Posterior vena cava (tissue), 2 donors: ENCODE results near the gene PIAS4. TPM values are rescaled to one million over a fixed set of nuclear protein-coding genes. Genes with fewer than 3 reads are reported as not detected.
"Not testable (repeated sequence)": the region's sequence is repeated elsewhere in the genome, so short reads cannot be mapped to it uniquely, and the experiment has no call there.

Experiments used
- DNase-seq: peaks from one replicate; pipeline ENCODE4 v3.0.0-alpha.2; 2020; ENCODE audit warnings: low spot score
- intact Hi-C, 2 donors: fragments of 100-400 bp; cut with DNase I; formaldehyde crosslinking; loops; one replicate each; pipeline versions ENCODE4 v1.14.1 to v1.14.2; 2022 to 2023
- long read RNA-seq, 2 donors: library from polyadenylated mRNA; unstranded; transcript quantifications; one replicate each; pipeline ENCODE4 v2.0.0, GENCODE V29; 2020 to 2021
- total RNA-seq, 2 donors: library from RNA; stranded (reverse); fragmentation: NEBNext Ultra II Directional; extraction: Animal tissue kit (Norgen Biotek cat#: 25700); gene quantifications; one replicate each; pipeline ENCODE4 v1.2.1, GENCODE V29; 2021
- donor health status: DM: yes; HTN: yes; CAD: no.
- donor health status: DM: yes; HTN: yes; CAD: no.

PIAS4 gene, protein sequence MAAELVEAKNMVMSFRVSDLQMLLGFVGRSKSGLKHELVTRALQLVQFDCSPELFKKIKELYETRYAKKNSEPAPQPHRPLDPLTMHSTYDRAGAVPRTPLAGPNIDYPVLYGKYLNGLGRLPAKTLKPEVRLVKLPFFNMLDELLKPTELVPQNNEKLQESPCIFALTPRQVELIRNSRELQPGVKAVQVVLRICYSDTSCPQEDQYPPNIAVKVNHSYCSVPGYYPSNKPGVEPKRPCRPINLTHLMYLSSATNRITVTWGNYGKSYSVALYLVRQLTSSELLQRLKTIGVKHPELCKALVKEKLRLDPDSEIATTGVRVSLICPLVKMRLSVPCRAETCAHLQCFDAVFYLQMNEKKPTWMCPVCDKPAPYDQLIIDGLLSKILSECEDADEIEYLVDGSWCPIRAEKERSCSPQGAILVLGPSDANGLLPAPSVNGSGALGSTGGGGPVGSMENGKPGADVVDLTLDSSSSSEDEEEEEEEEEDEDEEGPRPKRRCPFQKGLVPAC
- 10 to 100 TPM; 14.4 to 16.1 TPM for total RNA-seq
- long read RNA-seq, donor 1, transcript PIAS4-201 (11 exons, 3,159 nt) = major isoform, 8 of 10 reads
- long read RNA-seq, donor 1, partial matches to known transcripts = 0 of 10 reads
- long read RNA-seq, donor 1, other reads (novel, unspliced or antisense) = 2 of 10 reads
- long read RNA-seq, donor 2, transcript PIAS4-201 (11 exons, 3,159 nt) = major isoform, 56 of 81 reads
- long read RNA-seq, donor 2, partial matches to known transcripts = 14 of 81 reads
- long read RNA-seq, donor 2, other reads (novel, unspliced or antisense) = 11 of 81 reads

DNA sequence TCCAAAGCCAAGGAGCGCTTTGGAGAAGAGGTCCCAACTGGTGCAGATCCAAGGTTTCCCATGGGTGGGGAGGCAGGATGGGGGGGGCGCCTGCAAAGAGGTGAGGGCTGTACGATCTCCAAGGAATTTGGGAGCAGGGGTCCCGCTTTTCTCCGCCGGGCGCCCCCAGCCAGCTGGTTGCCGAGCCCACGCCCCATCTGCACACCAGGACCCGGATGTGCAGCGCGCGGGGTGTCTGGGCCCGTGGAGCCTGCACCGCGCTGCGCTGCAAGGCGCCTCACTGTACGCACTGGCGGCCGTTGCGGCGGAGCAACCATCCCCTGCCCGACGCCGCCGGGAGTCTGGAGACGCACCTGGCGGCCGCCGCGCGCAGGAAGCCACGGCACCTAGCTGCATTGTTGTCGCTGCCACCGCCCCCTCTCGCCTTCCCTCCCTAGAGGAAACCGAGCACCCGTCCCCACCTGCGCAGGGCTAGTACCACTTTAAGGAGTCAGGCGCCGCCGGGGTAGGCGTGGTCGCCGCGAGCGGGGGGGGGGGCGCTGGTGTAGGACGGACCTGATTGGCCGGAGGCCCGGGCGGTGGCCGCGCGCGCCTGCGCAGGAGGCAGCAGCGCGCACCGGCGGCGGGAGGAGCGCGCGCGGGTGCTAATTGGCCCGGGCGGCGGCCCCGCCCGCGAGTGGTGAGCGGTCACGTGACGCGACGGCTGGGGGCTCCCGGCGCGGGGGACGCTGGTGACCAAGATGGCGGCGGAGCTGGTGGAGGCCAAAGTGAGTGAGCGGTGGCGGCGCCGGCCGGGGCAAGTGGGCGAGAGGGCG lies at the start of gene PIAS4:
Gene PIAS4, plus strand, starts transcription at position 716 of the 815 bp plus-strand sequence. Its CDS starts 25 bp downstream, at position 741.
- intact Hi-C loops = no loop called here

DNA sequence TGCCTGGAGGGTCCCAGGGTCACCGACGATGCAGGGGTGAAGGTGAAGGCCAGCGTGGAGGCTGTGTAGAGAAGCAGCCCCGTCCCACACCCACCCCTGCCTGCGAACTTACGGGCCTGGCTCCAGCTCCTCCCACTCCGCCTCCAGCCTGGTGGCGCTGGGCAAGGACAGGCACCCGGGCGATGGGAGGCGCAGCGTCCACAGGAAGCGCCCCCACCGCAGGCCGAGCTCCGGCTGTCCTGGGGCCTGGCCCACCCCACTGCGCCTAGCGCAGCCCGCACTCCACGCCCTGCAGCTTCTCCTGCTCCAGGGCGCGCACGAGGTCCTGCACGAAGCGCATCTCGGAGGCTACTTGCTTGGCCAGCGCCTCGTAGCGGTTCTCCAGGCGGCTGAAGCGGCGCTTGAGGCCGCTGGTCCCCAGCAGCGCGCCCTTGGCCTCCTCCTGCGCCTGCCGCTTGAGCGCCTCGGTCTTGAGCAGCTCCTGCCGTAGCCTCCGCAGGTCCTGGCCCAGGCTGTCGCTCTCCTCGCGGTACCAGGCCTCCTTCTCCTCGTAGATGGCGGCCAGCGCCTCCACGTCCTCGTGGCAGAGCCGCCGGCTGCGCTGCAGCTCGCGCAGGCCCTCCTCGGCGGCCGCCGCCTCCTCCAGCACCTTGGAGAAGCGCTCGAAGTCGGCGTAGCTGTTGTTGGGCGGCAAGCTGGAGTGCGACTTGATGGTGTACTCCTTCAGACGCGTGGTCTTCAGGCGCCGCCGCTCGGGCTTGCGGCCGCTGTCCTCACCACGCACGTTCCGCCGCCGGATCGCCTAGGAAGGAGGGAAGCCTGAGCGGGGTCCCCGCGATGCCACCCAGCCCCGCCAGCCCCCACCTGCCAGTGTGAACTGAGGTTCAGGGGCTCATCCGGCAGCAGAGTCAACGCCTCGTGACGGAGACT lies 48.4 kb upstream of the PIAS4 start:
- intact Hi-C loops = no loop called here
- no peak for DNase-seq

More for the DNA sequence above, at the start of gene PIAS4:
- DNase-seq = peak; percentile 98

DNA sequence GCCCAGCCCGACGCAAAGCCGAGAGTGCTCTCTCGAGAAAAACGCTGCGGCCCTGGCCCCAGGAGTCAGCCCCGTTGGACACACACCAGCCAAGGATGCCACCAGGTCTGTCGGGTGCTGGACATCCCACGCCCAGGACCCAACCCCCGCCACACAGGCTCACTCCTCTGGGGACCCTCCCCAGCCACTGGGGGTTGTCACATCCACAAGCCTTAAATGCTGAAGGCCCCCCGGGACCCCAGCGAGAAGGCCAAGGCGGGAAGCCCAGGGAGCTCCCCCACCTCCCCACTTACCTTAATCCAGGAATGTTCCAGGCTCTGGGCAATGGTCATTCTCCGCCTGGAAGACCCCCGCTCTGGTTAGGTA lies 47.8 kb upstream of the PIAS4 start:
- DNase-seq = no peak
- intact Hi-C loops = no loop called here

DNA sequence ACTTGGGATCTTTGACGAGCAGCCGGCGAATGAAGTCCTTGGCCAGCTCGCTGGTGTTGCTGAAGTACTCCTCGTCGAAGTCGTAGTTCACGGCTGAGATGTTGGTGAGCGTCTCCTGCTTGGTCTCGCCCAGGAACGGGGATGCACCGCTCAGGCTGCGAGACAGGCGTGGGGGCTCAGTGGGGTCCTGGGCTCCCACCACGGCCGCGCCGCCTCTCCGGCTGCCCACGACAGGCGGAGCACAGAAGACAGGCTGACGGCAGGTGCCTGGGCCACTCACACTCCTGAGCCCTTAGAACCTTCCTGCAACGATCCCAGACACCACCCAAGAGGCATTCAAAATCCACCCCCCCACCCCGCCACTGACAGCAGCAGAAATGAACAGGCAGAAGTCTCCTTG lies 46.5 kb upstream of the PIAS4 start:
- no peak for DNase-seq
- intact Hi-C loops = no loop called here

DNA sequence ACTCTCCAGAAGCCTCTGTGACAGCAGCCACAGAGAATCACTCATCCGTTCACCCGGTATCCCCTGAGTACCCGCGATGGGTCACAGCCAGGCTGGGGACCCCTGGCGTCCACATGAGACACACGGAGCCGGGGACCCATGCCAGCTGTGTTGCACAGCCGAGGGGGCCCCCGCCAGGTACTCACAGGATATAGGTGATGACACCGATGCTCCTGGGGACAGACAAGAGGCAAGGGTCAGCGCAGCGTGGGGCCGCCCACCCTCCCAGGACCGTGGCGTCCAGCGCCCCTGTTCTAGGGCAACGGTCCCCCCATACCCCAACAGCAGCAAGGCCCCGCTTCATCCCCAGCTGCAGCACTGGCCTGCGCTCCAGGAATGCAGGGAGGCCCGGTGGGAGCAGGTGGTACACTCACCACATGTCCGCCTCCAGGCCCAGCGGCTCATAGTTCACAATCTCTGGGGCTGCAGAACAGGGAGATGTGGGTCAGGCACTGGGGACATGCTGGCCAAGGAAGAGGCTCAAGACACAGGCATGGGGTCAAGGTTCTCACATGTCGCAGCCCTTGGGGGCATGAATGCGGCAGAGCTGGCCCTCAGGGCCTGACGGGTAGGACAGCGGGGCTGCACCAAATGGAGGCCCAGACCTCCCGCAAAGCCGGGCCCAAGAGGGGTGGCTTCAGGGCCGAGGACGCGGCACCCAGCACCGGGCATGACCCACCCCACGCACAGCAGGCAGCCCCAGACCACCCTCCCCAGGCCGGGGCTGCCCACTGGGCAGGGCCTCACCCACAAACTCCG lies 43.9 kb upstream of the PIAS4 start:
- DNase-seq = no peak
- intact Hi-C loops = no loop called here

DNA sequence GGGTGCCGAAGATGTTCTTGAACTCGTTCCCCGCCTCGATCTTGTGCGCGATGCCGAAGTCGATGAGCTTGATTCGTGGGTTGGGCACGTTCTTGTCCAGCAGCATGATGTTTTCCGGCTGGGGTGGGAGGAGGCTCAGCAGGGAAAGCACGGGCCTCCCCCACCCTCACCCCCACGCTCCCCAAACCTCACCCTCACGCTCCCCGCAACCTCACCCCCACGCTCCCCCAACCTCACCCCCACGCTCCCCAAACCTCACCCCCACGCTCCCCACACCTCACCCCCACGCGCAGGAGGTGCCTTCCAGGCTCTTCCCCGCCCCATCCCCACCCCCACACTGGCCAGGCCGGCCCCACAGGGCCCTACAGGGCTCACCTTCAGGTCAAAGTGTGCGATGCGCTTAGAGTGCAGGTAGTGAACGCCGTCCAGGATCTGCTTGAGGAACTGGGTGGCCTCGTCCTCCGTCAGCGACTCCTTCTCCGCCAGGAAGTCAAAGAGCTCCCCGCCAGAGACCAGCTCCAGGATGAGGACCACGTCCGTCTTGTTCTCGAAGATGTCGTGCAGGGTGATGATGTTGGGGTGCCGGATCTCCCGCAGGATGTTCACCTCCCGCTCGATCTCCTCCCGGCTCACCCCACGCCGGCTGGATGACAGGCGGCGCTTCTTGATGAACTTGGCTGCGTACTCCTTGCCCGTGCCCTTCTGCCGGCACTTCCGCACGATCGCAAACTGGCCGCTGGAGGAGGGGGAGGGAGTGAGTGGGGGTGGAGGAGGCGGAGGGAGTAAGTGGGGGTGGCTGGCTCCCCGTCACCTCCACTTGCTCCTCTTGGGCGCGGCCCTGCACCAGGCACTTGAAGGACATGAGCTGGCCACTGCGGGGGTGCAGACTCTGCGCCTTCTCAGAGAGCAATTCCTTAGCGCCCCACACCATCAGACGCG lies 43.0 kb upstream of the PIAS4 start:
- intact Hi-C loops = no loop called here
- no peak for DNase-seq

DNA sequence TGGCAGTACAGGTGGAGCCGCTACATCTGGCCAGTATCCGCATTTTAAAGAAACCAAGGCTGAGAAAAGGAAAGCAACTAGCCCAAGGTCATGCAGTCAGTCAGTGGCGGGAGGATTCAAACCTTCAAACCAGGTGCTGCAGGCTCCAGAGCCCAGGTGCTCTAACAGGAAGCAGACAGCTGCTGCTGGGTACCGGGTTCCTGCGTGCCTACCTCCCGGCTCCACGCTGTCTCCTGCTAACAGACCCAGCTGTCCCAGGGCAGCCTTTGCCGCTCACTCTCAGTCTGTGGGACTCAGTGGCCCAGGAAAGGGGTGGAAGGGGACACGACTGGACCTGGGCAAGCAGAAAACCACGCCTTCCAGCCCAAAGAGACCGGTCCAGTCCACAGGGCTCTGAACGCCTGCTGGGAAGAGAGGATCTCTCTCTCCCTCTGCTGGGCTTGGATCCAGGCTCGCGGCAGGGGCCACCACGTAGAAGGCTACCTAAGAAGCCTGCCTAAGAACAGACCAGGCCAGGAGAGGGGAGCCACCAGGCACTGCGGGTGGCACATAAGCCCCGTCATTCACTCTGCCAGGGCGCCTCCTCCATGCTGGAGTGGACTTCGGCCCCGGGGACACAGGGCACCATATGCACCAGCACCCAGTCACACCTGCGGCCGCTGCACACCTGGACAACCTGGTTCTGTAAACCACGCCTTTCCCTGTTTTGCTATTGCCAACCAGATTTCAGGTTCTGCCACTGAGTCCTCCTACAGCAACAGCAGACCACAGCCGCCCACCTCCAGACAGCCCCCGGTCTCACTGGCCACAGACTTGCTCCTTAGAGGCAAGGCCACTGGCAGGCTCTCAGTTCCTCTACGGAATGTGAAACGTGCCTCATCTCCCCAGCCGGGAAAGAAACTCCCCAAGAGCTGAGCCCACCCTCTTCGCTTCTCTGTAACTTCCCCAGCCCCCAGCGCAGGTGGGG lies 41.2 kb upstream of the PIAS4 start:
- no peak for DNase-seq
- intact Hi-C loops = no loop called here

DNA sequence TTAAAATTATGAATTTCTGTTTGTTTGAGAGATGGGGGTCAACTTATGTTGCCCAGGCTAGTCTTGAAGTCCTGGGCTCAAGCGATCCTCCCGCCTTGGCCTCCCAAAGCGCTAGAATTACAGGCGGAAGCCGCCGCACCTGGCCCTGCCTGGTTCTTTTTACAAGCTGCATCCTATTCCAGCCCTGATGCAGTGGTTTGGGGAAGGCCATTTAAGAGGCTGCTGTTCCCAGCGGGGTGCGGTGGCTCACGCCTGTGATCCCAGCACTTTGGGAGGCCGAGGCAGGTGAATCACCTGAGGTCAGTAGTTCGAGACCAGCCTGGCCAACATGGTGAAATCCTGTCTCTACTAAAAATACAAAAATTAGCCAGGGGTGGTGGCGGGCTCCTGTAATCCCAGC lies 39.6 kb upstream of the PIAS4 start:
- intact Hi-C loops, DNase-seq: not testable (repeated sequence)

DNA sequence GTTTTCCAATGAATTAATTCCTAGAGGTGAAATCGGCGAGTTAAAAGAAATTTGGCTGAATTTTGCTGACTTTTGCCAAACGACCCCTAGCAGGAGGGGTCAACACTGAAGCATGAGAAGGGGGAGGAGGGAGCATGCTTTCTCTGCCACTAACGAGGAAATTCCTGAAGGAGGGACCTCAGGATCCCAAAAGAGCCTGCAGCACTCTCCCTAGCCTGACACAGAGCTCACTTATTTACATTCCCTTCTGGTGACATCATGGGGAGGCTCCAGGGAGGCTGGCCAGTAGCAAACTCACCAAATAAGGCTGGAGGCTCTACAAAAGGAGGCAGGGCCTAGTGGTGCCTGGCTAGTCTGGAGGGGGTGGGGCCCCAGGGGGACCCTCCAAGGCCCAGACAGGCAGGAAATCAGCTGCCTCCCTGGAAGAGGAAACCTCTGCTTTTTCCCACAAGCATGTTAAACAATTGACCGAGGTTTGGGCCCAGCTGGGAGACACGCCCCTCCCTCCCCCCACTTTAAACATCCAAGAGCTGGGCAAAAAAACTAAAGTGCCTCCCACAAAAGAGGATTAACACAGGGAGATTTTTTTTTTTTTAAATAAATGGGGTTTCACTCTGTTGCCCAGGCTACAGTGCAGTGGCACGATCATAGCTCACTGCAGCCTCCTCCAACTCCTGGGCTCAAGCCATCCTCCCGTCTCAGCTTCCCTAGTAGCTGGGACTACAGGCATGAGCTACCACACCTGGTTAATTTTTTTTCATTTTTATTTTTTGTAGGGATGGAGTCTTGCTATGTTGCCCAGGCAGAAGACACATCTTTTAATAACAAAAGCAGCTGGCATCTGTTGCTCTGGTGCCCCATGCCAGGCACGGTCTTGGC lies 38.7 kb upstream of the PIAS4 start:
- intact Hi-C loops = no loop called here
- peak; percentile 94 for DNase-seq

DNA sequence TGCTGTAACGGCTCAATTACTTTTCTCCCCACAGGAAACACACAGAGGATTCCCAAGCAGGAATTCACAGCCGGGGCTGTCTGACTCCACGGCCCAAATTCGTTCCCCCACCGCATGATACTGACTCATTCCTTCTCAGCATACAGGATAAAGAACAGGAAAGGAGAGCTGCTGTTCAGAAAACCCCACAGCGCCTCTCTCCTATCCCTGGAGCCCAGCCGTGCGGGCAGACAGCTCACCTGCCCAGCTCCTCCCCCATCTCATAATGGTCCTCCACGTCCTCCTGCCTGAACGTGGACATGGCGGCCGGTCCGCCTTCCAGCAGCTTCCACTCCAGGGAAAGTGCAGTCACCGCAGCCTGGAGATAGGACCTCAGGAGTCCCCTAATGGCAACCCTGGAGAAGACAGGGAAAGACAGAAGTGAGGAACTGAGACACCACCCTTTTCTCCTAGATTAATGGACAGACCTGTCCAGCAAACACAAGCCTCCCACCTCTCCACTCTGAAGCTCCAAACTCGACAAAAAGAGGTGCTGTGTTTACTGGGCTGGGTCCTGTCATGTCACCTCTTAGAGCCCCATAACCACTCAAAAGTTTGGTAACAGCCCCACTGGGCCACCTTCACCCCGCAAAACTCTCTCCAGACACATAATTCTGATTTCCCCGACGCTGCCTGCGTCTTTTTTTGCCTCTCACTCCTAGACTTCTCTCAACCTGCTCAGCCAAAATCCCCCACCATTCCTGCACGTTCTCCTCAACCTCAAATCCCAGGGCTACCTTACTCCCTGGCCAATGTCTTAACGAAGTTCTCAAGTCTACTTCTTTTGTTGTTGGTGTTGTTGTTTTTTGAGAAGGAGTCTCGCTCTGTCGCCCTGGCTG lies 37.9 kb upstream of the PIAS4 start:
- DNase-seq = no peak
- intact Hi-C loops = no loop called here

DNA sequence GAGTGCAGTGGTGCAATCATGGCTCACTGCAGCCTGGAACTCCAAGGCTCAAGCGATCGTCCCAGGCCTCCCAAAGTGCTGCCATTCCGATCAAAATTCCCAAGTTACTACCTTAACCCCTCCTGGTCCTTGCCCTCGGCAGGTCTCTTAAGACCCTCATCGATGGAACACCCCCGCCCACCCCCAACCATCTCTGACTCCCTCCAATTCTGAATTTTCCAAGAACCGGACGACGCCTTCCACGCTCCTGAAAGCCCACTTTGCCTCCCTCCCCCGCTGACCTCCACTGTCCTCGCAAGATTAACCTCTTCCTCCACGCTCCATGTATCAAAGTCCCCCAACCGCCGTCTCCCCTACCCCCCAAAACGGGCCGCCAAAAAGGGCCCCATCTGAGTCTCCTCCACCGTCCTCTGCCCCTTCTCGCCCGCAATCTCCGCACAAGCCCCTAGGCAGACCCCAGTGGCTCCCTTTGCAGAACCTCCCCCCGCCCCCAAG lies 37.2 kb upstream of the PIAS4 start:
- DNase-seq = no peak
- intact Hi-C loops = no loop called here

DNA sequence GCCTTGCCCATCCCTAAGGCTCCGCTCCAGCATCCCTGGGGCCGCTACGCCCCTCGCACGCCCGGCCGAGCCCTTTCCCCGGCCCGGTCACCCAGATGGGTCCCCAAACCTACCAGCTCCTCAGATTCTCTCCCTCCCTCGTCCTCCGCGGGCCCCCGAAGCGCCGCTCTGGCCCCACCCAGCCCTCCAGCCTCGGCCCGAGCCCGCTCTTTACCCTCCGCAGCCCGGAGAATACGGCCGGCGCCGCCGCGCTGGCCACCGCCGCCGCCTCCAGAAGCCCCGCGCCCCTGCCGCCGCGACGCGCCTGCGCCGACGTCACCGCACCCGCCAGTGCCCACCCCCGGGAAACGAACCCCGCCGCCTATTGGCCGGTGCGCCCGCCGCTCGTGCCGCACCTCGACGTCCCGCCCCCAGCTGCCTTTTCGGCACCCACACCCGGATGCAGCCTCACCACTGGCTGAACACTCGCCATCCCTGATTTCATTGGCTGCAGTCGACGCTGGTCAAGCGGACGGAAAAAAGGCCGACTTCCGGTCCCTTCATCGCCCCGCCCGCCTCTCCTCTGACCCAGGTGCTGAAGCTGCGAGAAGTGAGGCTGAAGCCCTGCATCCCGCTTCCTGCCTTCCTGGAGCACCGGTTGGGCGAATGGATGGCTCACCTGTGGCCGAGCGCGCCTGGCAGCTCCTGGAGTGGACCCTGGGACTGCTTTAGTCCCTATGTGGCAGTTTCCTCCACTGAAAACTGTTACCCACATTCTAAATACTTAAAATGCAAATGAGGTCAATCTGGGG lies 36.5 kb upstream of the PIAS4 start, which contains the start of gene DAPK3:
Gene DAPK3, minus strand, starts transcription at position 292 of the 791 bp plus-strand sequence. CDS start 1,364 bp downstream, outside the sequence.
- DNase-seq = peak; percentile 99
- intact Hi-C loops = no loop called here

DNA sequence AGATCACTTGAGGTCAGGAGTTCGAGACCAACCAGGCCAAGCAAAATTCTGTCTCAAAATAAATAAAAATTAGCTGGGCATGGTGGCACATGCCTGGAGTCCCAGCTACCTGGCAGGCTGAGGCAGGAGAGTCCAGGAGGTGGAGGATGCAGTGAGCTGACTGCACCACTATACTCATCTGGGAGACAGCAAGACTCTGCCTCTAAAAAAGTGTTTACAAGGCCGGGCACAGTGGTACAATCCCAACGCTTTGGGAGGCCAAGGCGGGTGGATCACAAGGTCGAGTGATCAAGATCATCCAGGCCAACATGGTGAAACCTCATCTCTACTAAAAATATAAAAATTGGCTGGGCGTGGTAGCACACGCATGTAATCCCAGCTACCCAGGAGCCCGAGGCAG lies 32.4 kb upstream of the PIAS4 start:
- intact Hi-C loops = no loop called here
- no peak for DNase-seq
